ENCODE measurements around the gene SLC6A17. TPM values are rescaled to one million over a fixed set of nuclear protein-coding genes. Genes with fewer than 3 reads are reported as not detected.

Gene SLC6A17
- total and polyA plus RNA-seq, 2 experiments from 2014 or later, result 0.03 to 0.17 TPM

GRCh38 chr1:110170766-110171733, 20.8 kb downstream of the SLC6A17 start (continued):
- TF ChIP-seq ZNF462 (CRISPR knock-in tag; IDR thresholded peaks at IDR 0.05) (no peak), POLR2AphosphoS5 (IDR thresholded peaks at IDR 0.05; ENCODE audit: low read depth) (no peak), CREB1 (CRISPR knock-in tag; IDR thresholded peaks at IDR 0.05; ENCODE audit: low read depth) (no peak), EZH2 (IDR thresholded peaks at IDR 0.05; ENCODE audit: low read depth, unreplicated experiment) (no peak), ZNF331 (CRISPR knock-in tag; IDR thresholded peaks at IDR 0.05; ENCODE audit: low read depth) (no peak), REST (IDR thresholded peaks at IDR 0.05; ENCODE audit: unreplicated experiment) (no peak), NANOG (IDR thresholded peaks at IDR 0.05; ENCODE audit: borderline replicate concordance) (no peak), EZH2phosphoT487 (IDR thresholded peaks at IDR 0.05; ENCODE audit: unreplicated experiment) (no peak), ZNF114 (CRISPR knock-in tag; IDR thresholded peaks at IDR 0.05) (no peak)
- TF ChIP-seq, protein P1, sequence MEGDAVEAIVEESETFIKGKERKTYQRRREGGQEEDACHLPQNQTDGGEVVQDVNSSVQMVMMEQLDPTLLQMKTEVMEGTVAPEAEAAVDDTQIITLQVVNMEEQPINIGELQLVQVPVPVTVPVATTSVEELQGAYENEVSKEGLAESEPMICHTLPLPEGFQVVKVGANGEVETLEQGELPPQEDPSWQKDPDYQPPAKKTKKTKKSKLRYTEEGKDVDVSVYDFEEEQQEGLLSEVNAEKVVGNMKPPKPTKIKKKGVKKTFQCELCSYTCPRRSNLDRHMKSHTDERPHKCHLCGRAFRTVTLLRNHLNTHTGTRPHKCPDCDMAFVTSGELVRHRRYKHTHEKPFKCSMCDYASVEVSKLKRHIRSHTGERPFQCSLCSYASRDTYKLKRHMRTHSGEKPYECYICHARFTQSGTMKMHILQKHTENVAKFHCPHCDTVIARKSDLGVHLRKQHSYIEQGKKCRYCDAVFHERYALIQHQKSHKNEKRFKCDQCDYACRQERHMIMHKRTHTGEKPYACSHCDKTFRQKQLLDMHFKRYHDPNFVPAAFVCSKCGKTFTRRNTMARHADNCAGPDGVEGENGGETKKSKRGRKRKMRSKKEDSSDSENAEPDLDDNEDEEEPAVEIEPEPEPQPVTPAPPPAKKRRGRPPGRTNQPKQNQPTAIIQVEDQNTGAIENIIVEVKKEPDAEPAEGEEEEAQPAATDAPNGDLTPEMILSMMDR (conservative IDR thresholded peaks at IDR 0.05; ENCODE audit: low read depth in 2 of 2), result no peak

All from GM23338 (cell line).